ENCODE results near the gene MON1A.

DNA sequence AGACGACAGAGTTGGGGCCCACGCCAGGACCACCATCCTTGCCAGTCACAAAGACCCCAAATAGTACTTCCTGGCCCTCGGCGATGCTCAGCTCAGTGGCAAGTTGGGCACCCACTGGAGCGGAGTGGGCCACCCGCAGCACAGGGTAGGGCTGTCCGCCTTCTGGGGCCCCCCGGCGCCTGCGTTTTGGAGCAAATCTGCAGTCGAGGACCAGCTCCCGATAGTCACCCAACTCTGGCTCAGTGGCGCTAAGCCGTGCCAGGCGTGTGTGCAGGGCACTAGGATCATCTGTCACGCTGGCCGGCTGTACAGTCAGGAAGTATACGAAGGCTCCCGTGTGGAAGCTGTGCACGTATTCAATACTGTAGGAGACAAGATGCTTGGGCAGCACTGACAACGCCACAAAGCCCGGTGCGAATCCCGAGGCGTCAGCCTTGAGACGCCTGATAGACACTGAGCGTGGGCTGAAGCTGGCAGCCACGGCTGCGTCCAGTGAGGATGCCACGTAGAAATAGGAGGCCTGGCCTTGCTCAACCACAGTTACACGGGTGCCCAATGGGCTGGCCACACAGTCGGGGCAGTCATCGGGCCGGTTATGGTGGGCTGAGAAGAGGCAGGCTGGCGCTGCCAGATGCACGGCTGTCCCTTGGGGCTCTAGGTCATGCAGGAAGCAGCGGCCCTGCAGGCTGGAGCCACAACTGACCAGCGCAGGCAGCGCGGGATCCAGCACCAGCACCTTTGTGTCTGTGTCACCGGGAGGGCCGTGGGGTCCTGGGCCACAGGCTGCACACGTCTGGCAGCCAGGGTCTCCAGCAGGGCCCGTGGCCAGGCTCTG is 26.9 kb downstream of the MON1A start:
- TF ChIP-seq POLR2AphosphoS5 (IDR thresholded peaks at IDR 0.05; ENCODE audit: low read depth, low read length), result no peak
- no peak for TF ChIP-seq TAF1 (IDR thresholded peaks at IDR 0.05; ENCODE audit: low read depth, low read length)
- no peak for TF ChIP-seq SPI1 (IDR thresholded peaks at IDR 0.05; ENCODE audit: low read depth, low read length)
- TF ChIP-seq POLR2A (IDR thresholded peaks at IDR 0.05; ENCODE audit: low read depth, low read length), result no peak
- no peak for TF ChIP-seq PAX5 (IDR thresholded peaks at IDR 0.05; ENCODE audit: insufficient read depth, low read length, severe bottlenecking)
